HepG2 (cell line): Measurements from ENCODE around the gene BCAS3. TPM values are rescaled to one million over a fixed set of nuclear protein-coding genes. Genes with fewer than 3 reads are reported as not detected.

Source experiments
- ATAC-seq: fragments of 200-7000 bp; cut with Tn5 transposase; 3 replicates; pipeline ENCODE4 v1.9.1; 2020; ENCODE audit warnings: mild to moderate bottlenecking, moderate library complexity
- BruUV-seq: library from RNA; stranded (reverse); fragments of 400-500 nt; replicated peaks from 2 replicates; lab custom pipeline; 2021; lab: Mats Ljungman, UMichigan
- CTCF ChIA-PET: fragments of 300-600 bp; formaldehyde crosslinking; extraction: SDS; loops from one replicate; lab custom pipeline; 2021; ENCODE audit warnings: low total read pairs, inconsistent platforms, low intra/inter-chr PET ratio; lab: Yijun Ruan, JAX
- POLR2A ChIA-PET: fragments of 350-600 bp; sonication (Branson Sonifier 250); formaldehyde crosslinking; loops from one replicate; lab custom pipeline; 2020; ENCODE audit warnings: antibody characterized with exemption, inconsistent platforms; lab: Yijun Ruan, JAX
- DNase-seq: peaks from one replicate; pipeline ENCODE4 v3.0.0-alpha.2; 2015; ENCODE audit warnings: low spot score
- FAIRE-seq: peaks from 3 replicates; lab custom pipeline; 2011; peaks lifted over from hg19 to GRCh38; lab: Jason Lieb, UNC
- H2AFZ ChIP-seq: one replicate; pipeline ENCODE4 v1.6.1; 2011; ENCODE audit warnings: low read length, inconsistent platforms
- H3K27ac ChIP-seq: fragments of 300-600 bp; 3 replicates; pipeline ENCODE4 v1.8.0; 2011; ENCODE audit warnings: mixed run types, mild to moderate bottlenecking, mixed read lengths, low read length, inconsistent platforms; ENCODE audit not compliant: insufficient read depth; ENCODE audit errors: extremely low read length
- H3K27me3 ChIP-seq, 2 experiments: fragments of 200-600 bp in 1 of 2; 2 replicates in 1 of 2; 3 replicates in 1 of 2; pipeline versions ENCODE4 v1.6.0 to v1.8.0; 2011; ENCODE audit warnings: low read length in 2 of 2, mild to moderate bottlenecking in 2 of 2, moderate library complexity in 2 of 2, inconsistent platforms in 1 of 2; ENCODE audit not compliant: insufficient read depth in 2 of 2, control insufficient read depth in 1 of 2
- H3K36me3 ChIP-seq, 2 experiments: fragments of 200-600 bp in 1 of 2; replicated peaks in 1 of 2; 2 replicates in 1 of 2; 3 replicates in 1 of 2; pipeline versions ENCODE4 v1.5.1 to v1.8.0; 2011; ENCODE audit warnings: low read length in 2 of 2, inconsistent platforms in 1 of 2; ENCODE audit not compliant: insufficient read depth in 2 of 2, control insufficient read depth in 1 of 2
- H3K4me1 ChIP-seq: 2 replicates; pipeline ENCODE4 v1.5.1; 2012; ENCODE audit warnings: low read length, inconsistent platforms; ENCODE audit not compliant: insufficient read depth
- H3K4me2 ChIP-seq: 2 replicates; pipeline ENCODE4 v1.6.0; 2011; ENCODE audit warnings: low read depth, low read length, inconsistent platforms
- H3K4me3 ChIP-seq, 3 experiments: fragments of 200-600 bp in 1 of 3; sonication (generic), shearing (Covaris generic) in 1 of 3; replicated peaks in 1 of 3; 2 replicates each; pipeline ENCODE4 v1.5.1; 2011 to 2016; ENCODE audit warnings: low read length in 3 of 3, inconsistent platforms in 2 of 3, low read depth in 2 of 3, mild to moderate bottlenecking in 2 of 3, control low read depth in 1 of 3, mixed read lengths in 1 of 3; ENCODE audit not compliant: insufficient read depth in 1 of 3
- H3K79me2 ChIP-seq: one replicate; pipeline ENCODE4 v1.6.1; 2011; ENCODE audit warnings: low read length, inconsistent platforms; ENCODE audit not compliant: insufficient read depth
- H3K9ac ChIP-seq: 2 replicates; pipeline ENCODE4 v1.6.0; 2011; ENCODE audit warnings: mild to moderate bottlenecking, low read depth, low read length, inconsistent platforms; ENCODE audit not compliant: insufficient read depth
- H3K9me3 ChIP-seq: 2 replicates; pipeline ENCODE4 v1.5.1; 2012; ENCODE audit warnings: mild to moderate bottlenecking, low read length
- H4K20me1 ChIP-seq: 2 replicates; pipeline ENCODE4 v1.6.0; 2011; ENCODE audit warnings: inconsistent platforms, mild to moderate bottlenecking, low read length, moderate library complexity; ENCODE audit not compliant: insufficient read depth
- HNF4G ChIP-seq, 2 experiments: sonication (generic) in 1 of 2; formaldehyde crosslinking in 1 of 2; IDR thresholded peaks; 2 replicates each; pipeline versions ENCODE4 v1.4.0 to v1.6.1; 2011 to 2020; ENCODE audit warnings: borderline replicate concordance in 2 of 2, low read depth in 2 of 2, mild to moderate bottlenecking in 2 of 2, low read length in 1 of 2, missing genetic modification reagents in 1 of 2, moderate library complexity in 1 of 2
- IKZF4 ChIP-seq: sonication (generic); formaldehyde crosslinking; IDR thresholded peaks from 2 replicates; pipeline ENCODE4 v1.5.1; 2020; ENCODE audit warnings: borderline replicate concordance, mild to moderate bottlenecking, low read depth, missing genetic modification reagents; ENCODE audit errors: not compliant biosample characterization
- MBNL3 ChIP-seq: fragments of 250-450 bp; sonication (Bioruptor Pico); conservative IDR thresholded peaks from 2 replicates; pipeline ENCODE4 v1.8.0; 2022; ENCODE audit warnings: mild to moderate bottlenecking, inconsistent platforms
- PBX3 ChIP-seq: sonication (generic); formaldehyde crosslinking; IDR thresholded peaks from 2 replicates; pipeline ENCODE4 v1.8.1; 2023; ENCODE audit warnings: missing genetic modification reagents, inconsistent platforms, borderline replicate concordance
- PRDM10 ChIP-seq: sonication (generic); formaldehyde crosslinking; IDR thresholded peaks from 2 replicates; pipeline ENCODE4 v1.4.0; 2020; ENCODE audit warnings: low read depth, missing genetic modification reagents
- SYNCRIP ChIP-seq: fragments of 200-400 bp; formaldehyde crosslinking; IDR thresholded peaks from 2 replicates; pipeline ENCODE4 v1.6.1; 2018; ENCODE audit warnings: mild to moderate bottlenecking, low read depth, low read length; ENCODE audit not compliant: insufficient read depth
- TAF1 ChIP-seq: sonication (generic); formaldehyde crosslinking; IDR thresholded peaks from 2 replicates; pipeline ENCODE4 v1.4.0; 2020; ENCODE audit warnings: missing genetic modification reagents
- TFAP4 ChIP-seq: sonication (generic); IDR thresholded peaks from 2 replicates; pipeline ENCODE4 v1.6.1; 2016; ENCODE audit warnings: low read depth, borderline replicate concordance
- ZNF687 ChIP-seq: sonication (generic); formaldehyde crosslinking; IDR thresholded peaks from 2 replicates; pipeline ENCODE4 v1.5.1; 2020; ENCODE audit warnings: mild to moderate bottlenecking, missing genetic modification reagents, moderate library complexity
- ZNF891 ChIP-seq: sonication (generic); formaldehyde crosslinking; IDR thresholded peaks from 2 replicates; pipeline ENCODE4 v1.5.0; 2020; ENCODE audit warnings: mild to moderate bottlenecking, missing genetic modification reagents
- WGBS: methylation state at CpG from one replicate; pipeline ENCODE4 v1.1.6; 2017; ENCODE audit warnings: low lambda C conversion rate; 5-methylcytosine and 5-hydroxymethylcytosine counted together
- in situ Hi-C: cut with HindIII; loops from 2 replicates; pipeline ENCODE4 v1.10.0; 2017; ENCODE audit warnings: low pct_unique_long_range_greater_than_20kb; ENCODE audit not compliant: extremely low pct_ligation_motif_present
- intact Hi-C: fragments of 100-400 bp; cut with micrococcal nuclease; formaldehyde crosslinking; loops from one replicate; pipeline ENCODE4 v1.10.0; 2022; ENCODE audit not compliant: unreplicated experiment
- polyA plus RNA-seq, 8 experiments: library from polyadenylated mRNA; depleted of rRNA in 3 of 8; stranded (reverse) in 7 of 8; unstranded in 1 of 8; fragments of >200 nt; fragmentation: Illumina TruSeq in 4 of 8; extraction: Trizol in 4 of 8; gene quantifications; 2 replicates each; pipeline versions ENCODE4 v1.2.1 to v1.2.3, GENCODE V29; 2011 to 2016; ENCODE audit warnings: low read depth in 4 of 8, missing spikeins in 1 of 8, mixed read lengths in 1 of 8; ENCODE audit not compliant: insufficient read depth in 1 of 8
- total RNA-seq, 5 experiments: library from RNA; depleted of rRNA; stranded (reverse); fragments of >200 nt; fragmentation: Illumina TruSeq; extraction: Trizol; gene quantifications; 2 replicates each; pipeline ENCODE4 v1.2.3, GENCODE V29; 2016; ENCODE audit warnings: low read depth in 1 of 5

BCAS3 gene
- total and polyA plus RNA-seq, 2 of the 13 experiments (the other 11 are each of a cell fraction or from before 2014, with no cell fraction given) = 10.7 to 11.2 TPM

- peaks cover 57% of the 10 kb centered on the region for H3K4me1 ChIP-seq
- H3K9ac ChIP-seq = no peak overlapping the region
- H3K9me3 ChIP-seq = no peaks in the 10 kb centered on the region
- H3K36me3 ChIP-seq = no peaks in the 10 kb centered on the region
- no peaks in the 10 kb centered on the region for H3K79me2 ChIP-seq
- POLR2A ChIA-PET = interaction anchor here (1.1 to 3.2 kb wide), 3 partner anchors 17 to 26 kb away, joined by 3 to 13 read pairs (median 3); partner anchors contain the start of gene TBX2
- no peak overlapping the region for H3K4me2 ChIP-seq
- intact Hi-C loops = no loop called here
- H4K20me1 ChIP-seq = no peaks in the 10 kb centered on the region
- CTCF ChIA-PET = no interaction called here
- ATAC-seq = peak; percentile 23
- H3K27ac ChIP-seq = no peak overlapping the region
- H3K4me3 ChIP-seq = no peak overlapping the region
- in situ Hi-C loops = no loop called here
- 85% methylated on average over 12 of the region's 16 CpGs for WGBS
- FAIRE-seq = no peak
- BruUV-seq = no TSS peak
- no peak overlapping the region for H2AFZ ChIP-seq
- no peak for DNase-seq
- no peaks in the 10 kb centered on the region for H3K27me3 ChIP-seq
- TF ChIP-seq PBX3 (CRISPR knock-in tag) (no peak), ZNF891 (CRISPR knock-in tag) (no peak), ZNF687 (peak; percentile 66), MBNL3 (CRISPR knock-in tag) (no peak), PRDM10 (CRISPR knock-in tag) (no peak), TFAP4 (peak; percentile 29; the same call in 1 of the 2 replicates), TAF1 (CRISPR knock-in tag) (0 out of 2 replicates have a peak, but pooled peaks have one; percentile 15), HNF4G (IDR thresholded peaks at IDR 0.05; ENCODE audit: borderline replicate concordance, low read depth, low read length) (peak; percentile 18; the same call in 1 of the 2 replicates), HNF4G (CRISPR knock-in tag; IDR thresholded peaks at IDR 0.05; ENCODE audit: borderline replicate concordance, low read depth) (no peak), SYNCRIP (no peak), IKZF4 (CRISPR knock-in tag) (no peak)
Measured at GRCh38 chr17:61382796-61383688, 705.4 kb downstream of the BCAS3 start.
